CD14-positive monocyte (primary cell): ENCODE data around the gene AP4M1. TPM values are rescaled to one million over a fixed set of nuclear protein-coding genes. Genes with fewer than 3 reads are reported as not detected.

ENCODE experiments used
- DNase-seq, 3 donors: peaks; one replicate each; pipeline ENCODE4 v3.0.0-alpha.2; 2011 to 2022
- H2AFZ ChIP-seq: 2 replicates; pipeline ENCODE4 v1.6.0; 2012; ENCODE audit warnings: mild to moderate bottlenecking, low read depth, low read length, inconsistent platforms; ENCODE audit not compliant: insufficient read depth, poor library complexity, severe bottlenecking
- H3K27ac ChIP-seq, 2 donors: 1 replicate in 1 of 2; 2 replicates in 1 of 2; pipeline ENCODE4 v1.5.1; 2012 to 2013; ENCODE audit warnings: low read length in 2 of 2, control low read depth in 1 of 2, inconsistent platforms in 1 of 2, low read depth in 1 of 2, mild to moderate bottlenecking in 1 of 2
- H3K27me3 ChIP-seq, 2 donors: one replicate each; pipeline versions ENCODE4 v1.6.0 to v1.6.1; 2011 to 2013; ENCODE audit warnings: low read length in 2 of 2; ENCODE audit not compliant: control insufficient read depth in 2 of 2, insufficient read depth in 2 of 2
- H3K36me3 ChIP-seq, 2 donors: replicated peaks in 1 of 2; 1 replicate in 1 of 2; 2 replicates in 1 of 2; pipeline versions ENCODE4 v1.5.1 to v1.6.1; 2012 to 2013; ENCODE audit warnings: low read length in 2 of 2, control low read depth in 1 of 2, inconsistent platforms in 1 of 2, mild to moderate bottlenecking in 1 of 2; ENCODE audit not compliant: insufficient read depth in 2 of 2, control insufficient read depth in 1 of 2
- H3K4me1 ChIP-seq, 2 donors: 1 replicate in 1 of 2; 2 replicates in 1 of 2; pipeline versions ENCODE4 v1.5.1 to v1.6.1; 2012 to 2013; ENCODE audit warnings: low read length in 2 of 2, control low read depth in 1 of 2, inconsistent platforms in 1 of 2, mild to moderate bottlenecking in 1 of 2, moderate library complexity in 1 of 2; ENCODE audit not compliant: insufficient read depth in 2 of 2, control insufficient read depth in 1 of 2
- H3K4me2 ChIP-seq: replicated peaks from 2 replicates; pipeline ENCODE3; 2012; ENCODE audit warnings: low read length, moderate library complexity, mild to moderate bottlenecking; ENCODE audit not compliant: poor library complexity, severe bottlenecking; ENCODE audit errors: extremely low read depth
- H3K4me3 ChIP-seq, 3 experiments: fragments of 200-600 bp in 1 of 3; sonication (generic) in 1 of 3; replicated peaks in 1 of 3; 1 replicate in 2 of 3; 2 replicates in 1 of 3; pipeline ENCODE4 v1.5.1; 2011 to 2013; ENCODE audit warnings: low read length in 3 of 3, mild to moderate bottlenecking in 3 of 3, control low read depth in 2 of 3, low read depth in 2 of 3, inconsistent platforms in 1 of 3, moderate library complexity in 1 of 3
- H3K79me2 ChIP-seq: 2 replicates; pipeline ENCODE4 v1.6.0; 2012; ENCODE audit warnings: mild to moderate bottlenecking, control low read depth, inconsistent platforms, low read length, moderate library complexity; ENCODE audit not compliant: insufficient read depth
- H3K9ac ChIP-seq: 2 replicates; pipeline ENCODE4 v1.6.0; 2017; ENCODE audit warnings: low read length, mild to moderate bottlenecking; ENCODE audit not compliant: insufficient read depth, poor library complexity, severe bottlenecking
- H3K9me3 ChIP-seq, 2 donors: replicated peaks in 1 of 2; 1 replicate in 1 of 2; 2 replicates in 1 of 2; pipeline versions ENCODE4 v1.5.1 to v1.6.1; 2012 to 2013; ENCODE audit warnings: low read length in 2 of 2, control low read depth in 1 of 2; ENCODE audit not compliant: control insufficient read depth in 1 of 2, insufficient read depth in 1 of 2
- H4K20me1 ChIP-seq: 2 replicates; pipeline ENCODE4 v1.6.0; 2012; ENCODE audit warnings: mild to moderate bottlenecking, low read length, control low read depth, moderate library complexity; ENCODE audit not compliant: insufficient read depth
- H3K27ac Mint-ChIP-seq, 7 donors: one replicate each; pipeline ENCODE4 v1.8.0; 2020; ENCODE audit warnings: mild to moderate bottlenecking in 7 of 7, mixed read lengths in 7 of 7, moderate library complexity in 6 of 7, inconsistent platforms in 2 of 7
- H3K27me3 Mint-ChIP-seq, 3 donors: one replicate each; pipeline ENCODE4 v1.8.0; 2021 to 2022; ENCODE audit warnings: low read depth in 3 of 3, mild to moderate bottlenecking in 3 of 3, mixed read lengths in 3 of 3, moderate library complexity in 3 of 3, inconsistent platforms in 1 of 3
- H3K36me3 Mint-ChIP-seq, 2 donors: one replicate each; pipeline ENCODE4 v1.8.0; 2020; ENCODE audit warnings: mixed read lengths in 2 of 2, inconsistent platforms in 1 of 2, mild to moderate bottlenecking in 1 of 2
- H3K4me1 Mint-ChIP-seq: one replicate; pipeline ENCODE4 v1.8.0; 2020; ENCODE audit warnings: mild to moderate bottlenecking, mixed read lengths
- H3K4me3 Mint-ChIP-seq, 2 donors: one replicate each; pipeline ENCODE4 v1.8.0; 2020; ENCODE audit warnings: mild to moderate bottlenecking in 2 of 2, mixed read lengths in 2 of 2, moderate library complexity in 1 of 2
- H3K9me3 Mint-ChIP-seq, 7 donors: one replicate each; pipeline ENCODE4 v1.8.0; 2020 to 2022; ENCODE audit warnings: mixed read lengths in 7 of 7, mild to moderate bottlenecking in 6 of 7, moderate library complexity in 6 of 7, inconsistent platforms in 2 of 7
- CTCF ChIP-seq: fragments of 200-600 bp; IDR thresholded peaks from one replicate; pipeline ENCODE4 v1.8.0; 2022; ENCODE audit warnings: antibody characterized with exemption, mild to moderate bottlenecking
- WGBS: methylation state at CpG from one replicate; pipeline ENCODE4 v1.1.5; 2013; ENCODE audit warnings: missing lambda C conversion rate; ENCODE audit not compliant: insufficient coverage; 5-methylcytosine and 5-hydroxymethylcytosine counted together
- intact Hi-C, 2 donors: fragments of 100-400 bp; cut with micrococcal nuclease; formaldehyde crosslinking; loops; one replicate each; pipeline versions ENCODE4 v1.15.0 to v1.15.1; 2023
- polyA plus RNA-seq, 3 donors: library from polyadenylated mRNA; depleted of rRNA in 1 of 3; unstranded in 2 of 3; stranded (reverse) in 1 of 3; fragments of 300-500 nt in 2 of 3; fragments of >200 nt in 1 of 3; fragmentation: Illumina TruSeq in 2 of 3; gene quantifications; 1 replicate in 2 of 3; 2 replicates in 1 of 3; pipeline ENCODE4 v1.2.3, GENCODE V29; 2012 to 2021

Gene AP4M1
- polyA plus RNA-seq, 3 donors = 10.5 to 13.1 (median 12.6) TPM

- Histone ChIP-seq H3K79me2 (peaks cover 65% of the 10 kb centered on the region), H3K4me2 (peak overlapping the region; percentile 94), H3K9me3 (no peaks in the 10 kb centered on the region), H3K9ac (peak overlapping the region; percentile 86), H3K36me3 (peaks cover 36 to 38% of the 10 kb centered on the region in 2 donors), H3K4me3 (peak overlapping the region in 2 of 3 experiments; percentile 64 to 95), H3K27ac (peak overlapping the region; percentile 32 to 58), H2AFZ (no peak overlapping the region), H3K4me1 (peaks cover 63 to 74% of the 10 kb centered on the region in 2 donors), H4K20me1 (peaks cover 55% of the 10 kb centered on the region), H3K27me3 (no peaks in the 10 kb centered on the region)
- intact Hi-C loops = no loop called here
- peak overlapping the region; percentile 78 to 91 for H3K4me3 Mint-ChIP-seq
- peaks cover 41 to 55% of the 10 kb centered on the region in 2 donors for H3K36me3 Mint-ChIP-seq
- H3K27ac Mint-ChIP-seq = peak overlapping the region; percentile 75 to 92 (median 83)
- peaks cover 0 to 7% (median 2%) of the 10 kb centered on the region in 3 donors for H3K27me3 Mint-ChIP-seq
- DNase-seq = peak; percentile 41 to 59 (median 45)
- peaks cover 61% of the 10 kb centered on the region for H3K4me1 Mint-ChIP-seq
- no peaks in the 10 kb centered on the region for H3K9me3 Mint-ChIP-seq
- 67% methylated on average over 9 of the region's 16 CpGs for WGBS
- no peak for TF ChIP-seq CTCF
Measured at GRCh38 chr7:100156331-100157068, 55.1 kb downstream of the AP4M1 start.

GRCh38 chr7:100157069-100157333, 55.6 kb downstream of the AP4M1 start:
- Histone ChIP-seq H3K27ac (peak overlapping the region; percentile 32 to 58), H3K36me3 (peaks cover 36 to 38% of the 10 kb centered on the region in 2 donors), H3K9ac (peak overlapping the region; percentile 86), H3K9me3 (no peaks in the 10 kb centered on the region), H2AFZ (no peak overlapping the region), H3K4me2 (peak overlapping the region; percentile 94), H4K20me1 (peaks cover 55% of the 10 kb centered on the region), H3K79me2 (peaks cover 60% of the 10 kb centered on the region), H3K4me3 (peak overlapping the region in 2 of 3 experiments; percentile 64 to 95), H3K27me3 (no peaks in the 10 kb centered on the region), H3K4me1 (peaks cover 58 to 69% of the 10 kb centered on the region in 2 donors)
- intact Hi-C loops = no loop called here
- no peak for TF ChIP-seq CTCF
- peaks cover 39 to 52% of the 10 kb centered on the region in 2 donors for H3K36me3 Mint-ChIP-seq
- peaks cover 56% of the 10 kb centered on the region for H3K4me1 Mint-ChIP-seq
- DNase-seq = no peak
- H3K9me3 Mint-ChIP-seq = no peaks in the 10 kb centered on the region
- peak overlapping the region; percentile 75 to 92 (median 83) for H3K27ac Mint-ChIP-seq
- 75% methylated on average over 2 of the region's 5 CpGs for WGBS
- peak overlapping the region; percentile 78 to 91 for H3K4me3 Mint-ChIP-seq
- peaks cover 0 to 9% (median 5%) of the 10 kb centered on the region in 3 donors for H3K27me3 Mint-ChIP-seq
